Neural crest cell (in vitro differentiated cells): ENCODE data around the gene PRXL2B. TPM values are rescaled to one million over a fixed set of nuclear protein-coding genes. Genes with fewer than 3 reads are reported as not detected.

Experiments
- DNase-seq: peaks from one replicate; pipeline ENCODE4 v3.0.0; 2021; ENCODE audit warnings: low read depth, mixed read lengths, low spot score
- H3K27ac Mint-ChIP-seq: one replicate; pipeline ENCODE4 v1.8.0; 2021; ENCODE audit warnings: mild to moderate bottlenecking, mixed read lengths; ENCODE audit not compliant: unreplicated experiment
- H3K27me3 Mint-ChIP-seq: 2 replicates; pipeline ENCODE4 v1.8.0; 2021; ENCODE audit warnings: low read depth, mild to moderate bottlenecking, mixed read lengths
- H3K36me3 Mint-ChIP-seq: 2 replicates; pipeline ENCODE4 v1.8.0; 2021; ENCODE audit warnings: low read depth, mild to moderate bottlenecking, mixed read lengths
- H3K4me1 Mint-ChIP-seq: 2 replicates; pipeline ENCODE4 v1.8.0; 2021; ENCODE audit warnings: mixed read lengths
- H3K4me3 Mint-ChIP-seq: one replicate; pipeline ENCODE4 v1.8.0; 2021; ENCODE audit warnings: mild to moderate bottlenecking, mixed read lengths
- H3K9me3 Mint-ChIP-seq: 2 replicates; pipeline ENCODE4 v1.8.0; 2021; ENCODE audit warnings: mixed read lengths
- total RNA-seq: library from RNA; stranded (reverse); gene quantifications from 2 replicates; pipeline ENCODE4 v1.2.1, GENCODE V29; 2021
- TF ChIP-seq, protein P1 (sequence below): fragments of 200-600 bp; sonication (generic); conservative IDR thresholded peaks from 2 replicates; pipeline ENCODE4 v1.5.0; 2021; ENCODE audit warnings: antibody characterized with exemption, mild to moderate bottlenecking

The PRXL2B gene
- total RNA-seq, 1 donor from 2014 or later: 51.3 TPM

DNA sequence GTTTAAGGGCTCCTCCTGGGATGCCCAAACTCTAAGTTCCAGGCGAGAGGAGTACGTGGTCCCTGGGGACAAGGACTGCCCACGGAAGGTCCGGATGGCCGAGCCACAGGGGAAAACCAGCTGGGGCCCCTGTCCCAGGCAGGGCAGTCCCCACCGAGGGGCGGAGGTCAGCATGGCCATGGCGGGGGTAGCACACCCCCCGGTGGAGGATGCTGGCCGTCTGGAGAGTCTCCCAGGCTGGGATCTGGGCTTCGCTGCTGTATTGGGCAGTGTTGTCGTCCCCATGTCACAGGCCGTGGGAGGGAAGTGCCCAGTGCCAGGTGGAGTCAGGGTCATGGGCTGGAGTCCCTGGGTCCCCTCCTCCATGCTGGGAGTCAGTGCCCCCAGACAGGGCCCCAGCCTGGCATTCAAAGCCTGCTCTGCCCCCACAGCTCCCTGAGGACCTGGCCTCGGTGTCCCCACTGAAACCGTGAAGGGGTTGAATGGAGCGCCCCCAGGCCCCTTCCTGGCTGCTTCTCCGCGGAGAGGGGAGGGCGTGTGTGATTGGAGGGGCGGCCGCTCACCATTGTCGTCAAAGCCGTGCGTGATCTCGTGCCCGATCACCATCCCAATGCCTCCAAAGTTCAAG lies 6.8 kb downstream of the PRXL2B start:
- no peaks in the 10 kb centered on the region for H3K36me3 Mint-ChIP-seq
- no peaks in the 10 kb centered on the region for H3K27me3 Mint-ChIP-seq
- no peaks in the 10 kb centered on the region for H3K4me1 Mint-ChIP-seq
- H3K4me3 Mint-ChIP-seq: no peak overlapping the region
- H3K27ac Mint-ChIP-seq: no peak overlapping the region
- no peaks in the 10 kb centered on the region for H3K9me3 Mint-ChIP-seq
- TF ChIP-seq, protein P1, sequence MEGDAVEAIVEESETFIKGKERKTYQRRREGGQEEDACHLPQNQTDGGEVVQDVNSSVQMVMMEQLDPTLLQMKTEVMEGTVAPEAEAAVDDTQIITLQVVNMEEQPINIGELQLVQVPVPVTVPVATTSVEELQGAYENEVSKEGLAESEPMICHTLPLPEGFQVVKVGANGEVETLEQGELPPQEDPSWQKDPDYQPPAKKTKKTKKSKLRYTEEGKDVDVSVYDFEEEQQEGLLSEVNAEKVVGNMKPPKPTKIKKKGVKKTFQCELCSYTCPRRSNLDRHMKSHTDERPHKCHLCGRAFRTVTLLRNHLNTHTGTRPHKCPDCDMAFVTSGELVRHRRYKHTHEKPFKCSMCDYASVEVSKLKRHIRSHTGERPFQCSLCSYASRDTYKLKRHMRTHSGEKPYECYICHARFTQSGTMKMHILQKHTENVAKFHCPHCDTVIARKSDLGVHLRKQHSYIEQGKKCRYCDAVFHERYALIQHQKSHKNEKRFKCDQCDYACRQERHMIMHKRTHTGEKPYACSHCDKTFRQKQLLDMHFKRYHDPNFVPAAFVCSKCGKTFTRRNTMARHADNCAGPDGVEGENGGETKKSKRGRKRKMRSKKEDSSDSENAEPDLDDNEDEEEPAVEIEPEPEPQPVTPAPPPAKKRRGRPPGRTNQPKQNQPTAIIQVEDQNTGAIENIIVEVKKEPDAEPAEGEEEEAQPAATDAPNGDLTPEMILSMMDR: no peak
- no peak for DNase-seq

DNA sequence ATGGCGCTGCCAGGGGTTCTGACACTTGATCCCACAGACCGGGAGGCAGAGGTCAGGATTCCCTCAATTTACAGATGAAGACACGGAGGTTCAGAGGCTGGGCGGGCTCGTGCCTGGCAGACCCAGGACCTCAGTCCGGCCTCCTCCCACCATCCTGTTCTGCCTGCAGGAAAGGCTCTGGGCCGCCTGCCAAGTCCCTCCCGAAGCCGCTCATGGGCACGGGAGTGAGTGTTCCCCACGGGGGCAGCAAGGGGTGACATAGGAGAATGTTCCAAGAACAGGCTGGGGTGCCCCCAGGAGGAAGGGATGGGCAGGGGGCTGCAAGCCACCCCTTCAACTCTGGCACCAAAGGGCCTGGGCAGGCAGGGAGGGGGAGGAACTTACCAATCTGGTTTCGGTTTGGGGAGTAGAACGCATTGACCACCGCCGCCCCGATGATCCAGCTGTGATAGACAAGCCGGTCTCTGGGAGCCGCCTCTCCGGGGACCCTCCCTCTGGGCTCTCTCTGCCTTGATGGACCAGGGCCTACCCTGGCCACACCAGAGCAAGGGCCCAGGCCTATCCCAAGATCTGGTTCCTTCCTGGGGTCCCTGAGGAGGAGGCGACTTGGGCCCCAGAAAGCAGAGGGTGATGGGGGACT lies 7.5 kb downstream of the PRXL2B start:
- H3K9me3 Mint-ChIP-seq: peaks cover 4% of the 10 kb centered on the region
- H3K4me1 Mint-ChIP-seq: no peaks in the 10 kb centered on the region
- no peaks in the 10 kb centered on the region for H3K36me3 Mint-ChIP-seq
- peaks cover 3% of the 10 kb centered on the region for H3K27me3 Mint-ChIP-seq
- no peak overlapping the region for H3K4me3 Mint-ChIP-seq
- DNase-seq: no peak
- H3K27ac Mint-ChIP-seq: no peak overlapping the region
- TF ChIP-seq, protein P1: no peak

DNA sequence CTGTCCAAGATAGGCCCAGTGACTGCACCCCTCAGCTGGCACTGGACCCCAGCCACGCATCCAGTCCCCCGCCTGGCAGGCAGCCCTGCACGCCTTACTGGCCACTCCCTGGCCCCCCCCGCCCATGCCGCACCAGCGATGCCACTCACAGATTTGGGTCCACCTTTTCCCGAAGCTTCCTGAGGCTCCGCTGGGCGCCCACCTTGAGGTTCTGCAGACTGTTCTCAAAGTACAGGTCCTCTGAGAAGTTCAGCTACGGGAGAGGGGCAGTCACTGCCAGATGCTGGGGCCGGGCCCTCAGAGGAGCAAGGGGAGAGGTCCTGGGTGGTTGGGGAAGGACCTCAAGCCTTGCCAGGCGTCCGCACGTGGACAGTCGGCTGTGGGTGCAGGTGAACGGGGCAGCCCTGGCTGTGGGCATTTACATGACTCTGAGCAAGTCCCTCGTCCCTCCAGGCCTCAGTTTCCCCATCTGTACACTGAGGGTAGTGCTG lies 8.1 kb downstream of the PRXL2B start:
- H3K27ac Mint-ChIP-seq: no peak overlapping the region
- no peak for DNase-seq
- peaks cover 3% of the 10 kb centered on the region for H3K27me3 Mint-ChIP-seq
- H3K4me3 Mint-ChIP-seq: no peak overlapping the region
- no peaks in the 10 kb centered on the region for H3K4me1 Mint-ChIP-seq
- TF ChIP-seq, protein P1: no peak
- no peaks in the 10 kb centered on the region for H3K36me3 Mint-ChIP-seq
- H3K9me3 Mint-ChIP-seq: peaks cover 4% of the 10 kb centered on the region

DNA sequence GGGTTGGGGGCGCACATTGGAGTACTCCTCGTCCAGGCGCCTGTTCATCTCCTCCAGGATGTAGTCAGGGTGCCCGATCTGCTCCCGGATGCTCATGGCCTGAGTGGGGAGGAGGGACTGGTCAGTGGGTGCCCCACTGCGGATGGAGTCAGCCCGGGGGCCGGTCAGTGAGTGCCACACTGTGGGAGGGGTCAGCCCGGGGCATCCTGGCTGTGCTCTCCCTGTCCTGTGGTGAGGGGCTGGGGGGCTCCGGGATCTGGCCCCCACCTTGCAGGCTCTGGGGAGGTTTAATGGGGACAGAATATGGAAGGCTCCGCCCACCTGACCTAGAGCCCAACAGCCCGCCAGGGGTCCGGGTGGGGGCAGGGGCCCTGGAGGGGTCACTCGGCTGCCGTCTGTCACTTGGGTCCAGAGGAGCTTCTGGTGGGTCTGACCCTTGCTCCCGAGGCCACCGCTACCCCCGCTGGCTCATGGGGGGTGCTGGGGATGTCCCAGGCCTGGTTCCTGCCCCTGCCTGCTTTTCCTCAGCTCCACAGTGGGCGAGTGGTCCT lies 8.8 kb downstream of the PRXL2B start:
- Mint-ChIP-seq H3K27me3 (peaks cover 3% of the 10 kb centered on the region), H3K9me3 (peaks cover 4% of the 10 kb centered on the region), H3K4me1 (no peaks in the 10 kb centered on the region), H3K27ac (no peak overlapping the region), H3K4me3 (no peak overlapping the region), H3K36me3 (no peaks in the 10 kb centered on the region)
- no peak for DNase-seq
- TF ChIP-seq, protein P1: no peak

DNA sequence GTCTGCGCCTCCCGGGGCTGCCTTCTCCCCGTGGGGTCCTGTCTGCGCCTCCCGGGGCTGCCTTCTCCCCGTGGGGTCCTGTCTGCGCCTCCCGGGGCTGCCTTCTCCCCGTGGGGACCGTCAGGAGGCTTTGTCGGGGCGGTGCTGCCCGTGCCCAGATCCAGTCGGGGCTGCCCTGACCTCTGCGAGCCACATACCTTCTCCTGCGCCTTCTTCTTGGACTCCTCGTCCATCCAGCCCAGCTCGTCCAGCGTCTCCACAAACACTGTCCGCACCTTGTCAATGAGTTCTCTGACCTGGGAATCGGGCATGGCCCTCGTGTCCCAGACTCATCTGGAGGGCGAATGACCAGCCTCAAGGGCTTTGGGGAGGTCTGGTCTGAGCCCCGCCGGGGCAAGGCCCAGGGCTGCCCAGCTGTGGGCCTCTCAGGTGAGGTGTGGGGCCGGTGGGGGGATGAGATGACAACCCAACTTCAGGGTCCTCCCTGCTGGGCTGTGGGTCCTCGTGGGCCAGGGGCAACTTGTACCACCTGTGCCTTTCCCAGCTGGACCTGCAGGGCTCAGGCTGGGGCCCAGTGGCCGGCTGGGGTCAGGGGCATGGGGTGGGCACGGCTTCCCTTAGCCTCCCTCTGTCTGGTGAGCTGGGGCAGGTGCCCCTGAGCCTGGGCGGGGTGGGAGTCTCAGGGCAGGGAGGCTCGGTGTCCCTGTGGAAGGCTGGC lies 9.4 kb downstream of the PRXL2B start:
- H3K27ac Mint-ChIP-seq: no peak overlapping the region
- H3K9me3 Mint-ChIP-seq: peaks cover 4% of the 10 kb centered on the region
- H3K4me1 Mint-ChIP-seq: no peaks in the 10 kb centered on the region
- DNase-seq: no peak
- TF ChIP-seq, protein P1: no peak
- H3K27me3 Mint-ChIP-seq: peaks cover 5% of the 10 kb centered on the region
- H3K36me3 Mint-ChIP-seq: no peaks in the 10 kb centered on the region
- H3K4me3 Mint-ChIP-seq: no peak overlapping the region
